HG03196 (cell line): ENCODE measurements around the gene CPN2.

Experiments
- ATAC-seq: cut with Tn5 transposase; IDR thresholded peaks from one replicate; pipeline ENCODE4 v1.9.1; 2021; ENCODE audit not compliant: unreplicated experiment

The CPN2 gene

GRCh38 chr3:194330579-194330978 is 20.5 kb downstream of the CPN2 start:
- ATAC-seq: no peak

- ATAC-seq: no peak
Observed at GRCh38 chr3:194330160-194330559, 21.0 kb downstream of the CPN2 start.

- no peak for ATAC-seq
Observed at GRCh38 chr3:194329583-194329965, 21.6 kb downstream of the CPN2 start.

GRCh38 chr3:194328942-194329582 is 22.1 kb downstream of the CPN2 start:
- ATAC-seq: no peak

GRCh38 chr3:194328053-194328657 is 23.0 kb downstream of the CPN2 start:
- no peak for ATAC-seq

GRCh38 chr3:194327218-194328052 is 23.7 kb downstream of the CPN2 start:
- ATAC-seq: no peak

GRCh38 chr3:194326968-194327217 is 24.2 kb downstream of the CPN2 start:
- no peak for ATAC-seq

- no peak for ATAC-seq
Observed at GRCh38 chr3:194326192-194326967, 24.7 kb downstream of the CPN2 start.

- no peak for ATAC-seq
Observed at GRCh38 chr3:194325424-194326153, 25.5 kb downstream of the CPN2 start.

GRCh38 chr3:194324823-194325327 is 26.3 kb downstream of the CPN2 start:
- ATAC-seq: no peak

GRCh38 chr3:194323785-194324735 is 27.1 kb downstream of the CPN2 start:
- no peak for ATAC-seq

- no peak for ATAC-seq
Observed at GRCh38 chr3:194322678-194323211, 28.4 kb downstream of the CPN2 start.

GRCh38 chr3:194321693-194322640 is 29.2 kb downstream of the CPN2 start:
- ATAC-seq: no peak

GRCh38 chr3:194320744-194321243 is 30.3 kb downstream of the CPN2 start:
- no peak for ATAC-seq

GRCh38 chr3:194320100-194320499 is 31.0 kb downstream of the CPN2 start:
- no peak for ATAC-seq

- ATAC-seq: no peak
Observed at GRCh38 chr3:194318511-194319161, 32.5 kb downstream of the CPN2 start.

- ATAC-seq: no peak
Observed at GRCh38 chr3:194316918-194317317, 34.2 kb downstream of the CPN2 start.

- peak; percentile 12 for ATAC-seq
Observed at GRCh38 chr3:194315965-194316361, 35.2 kb downstream of the CPN2 start.
